HCT116 (cell line): Measurements from ENCODE around the gene UGP2. TPM values are rescaled to one million over a fixed set of nuclear protein-coding genes. Genes with fewer than 3 reads are reported as not detected.

Source experiments
- ATAC-seq: fragments of 200-7000 bp; cut with Tn5 transposase; 2 replicates; pipeline ENCODE4 v1.9.1; 2020; ENCODE audit warnings: mild to moderate bottlenecking, moderate library complexity
- BruUV-seq: library from RNA; stranded (reverse); fragments of 400-500 nt; replicated peaks from 2 replicates; lab custom pipeline; 2021; lab: Mats Ljungman, UMichigan
- CTCF ChIA-PET: fragments of 300-600 bp; sonication (Branson Sonifier 250); formaldehyde crosslinking; loops from one replicate; lab custom pipeline; 2021; ENCODE audit warnings: antibody characterized with exemption; lab: Charles Lee
- POLR2A ChIA-PET: fragments of 300-600, 350-600 bp; sonication (Branson Sonifier 250); formaldehyde crosslinking; loops from one replicate; lab custom pipeline; 2021; ENCODE audit warnings: antibody characterized with exemption; lab: Charles Lee
- RAD21 ChIA-PET, 2 experiments: fragments of 300-600 bp; sonication (Branson Sonifier 250); formaldehyde crosslinking; loops; one replicate each; lab custom pipeline; 2023; ENCODE audit warnings: low total read pairs in 2 of 2; ENCODE audit not compliant: uncharacterized antibody in 2 of 2, unreplicated experiment in 2 of 2, low non-redundant PET in 1 of 2; lab: Charles Lee
- DNase-seq: peaks from one replicate; pipeline ENCODE4 v3.0.0-alpha.2; 2010; ENCODE audit warnings: low read depth, low spot score
- H2AFZ ChIP-seq: fragments of 200-600 bp; shearing (Covaris generic), sonication (generic); 2 replicates; pipeline ENCODE4 v1.6.1; 2017; ENCODE audit warnings: low read depth, mixed run types, mixed read lengths, antibody characterized with exemption, low read length; ENCODE audit not compliant: poor library complexity, severe bottlenecking
- H3K27ac ChIP-seq: 2 replicates; pipeline ENCODE4 v1.5.1; 2012; ENCODE audit warnings: low read depth, low read length
- H3K27me3 ChIP-seq: fragments of 200-600 bp; sonication (generic); 2 replicates; pipeline ENCODE4 v1.6.1; 2016; ENCODE audit warnings: mixed run types, low read length, mixed read lengths; ENCODE audit not compliant: insufficient read depth
- H3K36me3 ChIP-seq, 2 experiments: fragments of 200-500 bp in 1 of 2; fragments of 200-600 bp in 1 of 2; sonication (Bioruptor generic) in 1 of 2; sonication (generic) in 1 of 2; 2 replicates each; pipeline versions ENCODE4 v1.5.1 to v1.6.1; 2014 to 2016; ENCODE audit warnings: low read length in 2 of 2, inconsistent platforms in 1 of 2, mixed read lengths in 1 of 2, mixed run types in 1 of 2; ENCODE audit not compliant: insufficient read depth in 2 of 2, control insufficient read depth in 1 of 2
- H3K4me1 ChIP-seq, 2 experiments: fragments of 200-600 bp in 1 of 2; sonication (generic) in 1 of 2; 2 replicates each; pipeline versions ENCODE4 v1.5.1 to v1.6.1; 2012 to 2017; ENCODE audit warnings: low read length in 2 of 2, inconsistent platforms in 1 of 2, mild to moderate bottlenecking in 1 of 2, mixed read lengths in 1 of 2, mixed run types in 1 of 2, moderate library complexity in 1 of 2; ENCODE audit not compliant: insufficient read depth in 2 of 2, control insufficient read depth in 1 of 2
- H3K4me2 ChIP-seq: fragments of 200-600 bp; sonication (generic); 2 replicates; pipeline ENCODE4 v1.6.1; 2017; ENCODE audit warnings: mixed run types, low read length, mixed read lengths
- H3K4me3 ChIP-seq, 2 experiments: fragments of 200-600 bp in 1 of 2; sonication (generic) in 1 of 2; replicated peaks in 1 of 2; 2 replicates each; pipeline ENCODE4 v1.5.1; 2011 to 2016; ENCODE audit warnings: low read length in 2 of 2, control low read depth in 1 of 2, low read depth in 1 of 2, mild to moderate bottlenecking in 1 of 2, mixed read lengths in 1 of 2, mixed run types in 1 of 2
- H3K79me2 ChIP-seq: fragments of 200-600 bp; sonication (generic); 2 replicates; pipeline ENCODE4 v1.6.1; 2017; ENCODE audit warnings: mild to moderate bottlenecking, mixed run types, low read length, moderate library complexity, mixed read lengths; ENCODE audit not compliant: insufficient read depth
- H3K9ac ChIP-seq: fragments of 200-600 bp; sonication (generic); 2 replicates; pipeline ENCODE4 v1.6.1; 2016; ENCODE audit warnings: low read length, mixed read lengths
- H3K9me2 ChIP-seq: fragments of 200-600 bp; sonication (generic), shearing (Covaris generic); 2 replicates; pipeline ENCODE4 v1.6.1; 2017; ENCODE audit warnings: mixed run types, mild to moderate bottlenecking, moderate library complexity; ENCODE audit not compliant: insufficient read depth
- H3K9me3 ChIP-seq, 2 experiments: fragments of 200-500 bp in 1 of 2; fragments of 200-600 bp in 1 of 2; sonication (Bioruptor generic) in 1 of 2; sonication (generic) in 1 of 2; 2 replicates each; pipeline ENCODE4 v1.6.1; 2014 to 2017; ENCODE audit warnings: low read length in 2 of 2, mixed read lengths in 2 of 2, inconsistent platforms in 1 of 2, low read depth in 1 of 2, mild to moderate bottlenecking in 1 of 2, mixed run types in 1 of 2, moderate library complexity in 1 of 2; ENCODE audit not compliant: control insufficient read depth in 1 of 2, insufficient read depth in 1 of 2
- H4K20me1 ChIP-seq: fragments of 200-600 bp; sonication (generic), shearing (Covaris generic); 2 replicates; pipeline ENCODE4 v1.6.1; 2017; ENCODE audit warnings: mixed run types, mild to moderate bottlenecking, moderate library complexity; ENCODE audit not compliant: insufficient read depth
- CBX3 ChIP-seq: IDR thresholded peaks from 2 replicates; pipeline ENCODE4 v1.6.1; 2012; ENCODE audit warnings: low read depth
- CEBPB ChIP-seq: IDR thresholded peaks from 2 replicates; pipeline ENCODE4 v1.6.1; 2012; ENCODE audit warnings: low read depth
- EZH2 ChIP-seq: fragments of 200-600 bp; sonication (generic); IDR thresholded peaks from 2 replicates; pipeline ENCODE4 v1.6.1; 2017; ENCODE audit warnings: antibody characterized with exemption, mixed run types
- SP1 ChIP-seq: IDR thresholded peaks from 2 replicates; pipeline ENCODE4 v1.6.1; 2012; ENCODE audit warnings: low read depth
- SRF ChIP-seq: IDR thresholded peaks from 2 replicates; pipeline ENCODE4 v1.6.1; 2012; ENCODE audit warnings: low read depth
- YY1 ChIP-seq: IDR thresholded peaks from 2 replicates; pipeline ENCODE4 v1.6.1; 2011; ENCODE audit warnings: low read length, low read depth, moderate library complexity, mild to moderate bottlenecking; ENCODE audit not compliant: insufficient replicate concordance; ENCODE audit errors: extremely low read depth
- intact Hi-C: fragments of 100-400 bp; cut with micrococcal nuclease; formaldehyde crosslinking; loops from 2 replicates; pipeline ENCODE4 v1.10.0; 2022
- total RNA-seq: library from RNA; stranded (reverse); gene quantifications from one replicate; pipeline ENCODE4 v1.2.1, GENCODE V29; 2021; ENCODE audit not compliant: unreplicated experiment
- TF ChIP-seq, protein P1 (sequence below): IDR thresholded peaks from 2 replicates; pipeline ENCODE4 v1.6.1; 2011; ENCODE audit warnings: mild to moderate bottlenecking, low read length, moderate library complexity; ENCODE audit not compliant: insufficient replicate concordance; ENCODE audit errors: extremely low read depth

Gene UGP2
- total RNA-seq, 1 experiment from 2014 or later = 57.1 TPM

GRCh38 chr2:63818271-63818670, 23.4 kb upstream of the UGP2 start (continued):
- TF ChIP-seq CBX3 (no peak), SP1 (no peak)
- TF ChIP-seq, all 23 proteins: peak for 0

- Histone ChIP-seq H3K9me2 (no peaks in the 10 kb centered on the region), H3K27me3 (no peaks in the 10 kb centered on the region), H3K36me3 (no peaks in the 10 kb centered on the region), H3K4me2 (no peak overlapping the region), H3K4me3 (no peak overlapping the region), H4K20me1 (no peaks in the 10 kb centered on the region), H3K27ac (no peak overlapping the region), H3K9ac (no peak overlapping the region), H3K4me1 (no peaks in the 10 kb centered on the region; a peak in 1 of 4 replicates), H3K9me3 (no peaks in the 10 kb centered on the region), H3K79me2 (no peaks in the 10 kb centered on the region), H2AFZ (no peak overlapping the region)
- intact Hi-C loops = no loop called here
- no TSS peak for BruUV-seq
- TF ChIP-seq SRF (no peak), YY1 (no peak)
- ChIA-PET CTCF (no interaction called here), POLR2A (interaction anchor here (0.8 to 1.8 kb wide), 2 partner anchors 8 to 22 kb away, joined by 3 to 6 read pairs; partner anchors contain the start of gene UGP2), RAD21 (no interaction called here)
- DNase-seq (no peak), ATAC-seq (no peak)
Measured at GRCh38 chr2:63819256-63819655, 22.4 kb upstream of the UGP2 start.

DNA sequence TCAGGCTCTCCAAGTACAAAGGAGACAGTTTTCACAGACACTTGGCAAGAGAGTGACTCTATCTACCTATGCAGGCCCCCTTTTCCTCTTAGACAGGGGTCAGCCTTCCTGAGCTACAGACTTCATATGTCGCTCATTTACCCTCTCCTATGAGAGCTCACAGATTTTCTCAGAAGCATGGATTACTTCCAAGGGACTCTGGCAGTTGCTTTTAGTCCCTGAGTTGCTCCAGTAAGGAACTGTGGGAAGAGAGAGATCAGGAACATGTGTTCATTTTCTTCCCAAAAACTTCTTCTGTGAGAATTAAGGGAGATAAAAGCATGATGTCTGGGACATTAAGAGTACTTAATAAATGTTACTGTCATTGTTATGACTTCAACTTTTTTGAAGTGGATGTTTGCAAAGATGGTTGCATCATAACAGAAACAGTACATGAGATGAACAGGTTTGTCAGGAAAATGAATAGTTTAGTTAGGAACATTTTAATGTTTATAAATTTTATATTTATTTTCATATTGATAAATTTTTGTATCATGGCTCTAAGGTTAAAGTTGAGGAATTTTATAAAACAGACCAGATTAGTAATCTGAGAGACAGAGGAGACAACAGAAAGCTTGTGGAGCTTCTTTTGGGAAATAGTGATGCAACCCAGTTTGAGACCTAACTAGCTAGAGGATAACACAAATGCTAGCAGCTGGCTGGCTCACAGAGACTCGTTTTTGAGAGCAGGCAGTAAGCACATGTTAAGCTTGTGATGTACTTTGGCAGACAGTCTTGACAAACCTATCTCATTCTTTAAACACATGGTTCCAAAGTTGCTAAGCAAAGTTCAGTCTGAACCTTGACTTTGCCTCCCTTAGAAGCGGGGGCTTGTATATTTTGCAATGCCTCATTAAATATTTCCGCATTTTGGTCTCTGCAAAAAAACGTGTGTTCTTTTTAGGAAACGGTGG, 21.7 kb upstream of the UGP2 start:
- Histone ChIP-seq H3K4me3 (no peak overlapping the region), H3K9me3 (no peaks in the 10 kb centered on the region), H3K27ac (no peak overlapping the region), H4K20me1 (no peaks in the 10 kb centered on the region), H3K9me2 (no peaks in the 10 kb centered on the region), H3K79me2 (no peaks in the 10 kb centered on the region), H2AFZ (no peak overlapping the region), H3K9ac (no peak overlapping the region), H3K4me2 (no peak overlapping the region), H3K27me3 (no peaks in the 10 kb centered on the region), H3K4me1 (no peaks in the 10 kb centered on the region), H3K36me3 (no peaks in the 10 kb centered on the region)
- DNase-seq (no peak), ATAC-seq (no peak)
- ChIA-PET POLR2A (interaction anchor here (1.8 kb wide), 1 partner anchor 21 kb away, joined by 6 read pairs; the partner anchor contains the start of gene UGP2), RAD21 (no interaction called here), CTCF (no interaction called here)
- intact Hi-C loops = no loop called here
- BruUV-seq = no TSS peak
- TF ChIP-seq, protein P1, sequence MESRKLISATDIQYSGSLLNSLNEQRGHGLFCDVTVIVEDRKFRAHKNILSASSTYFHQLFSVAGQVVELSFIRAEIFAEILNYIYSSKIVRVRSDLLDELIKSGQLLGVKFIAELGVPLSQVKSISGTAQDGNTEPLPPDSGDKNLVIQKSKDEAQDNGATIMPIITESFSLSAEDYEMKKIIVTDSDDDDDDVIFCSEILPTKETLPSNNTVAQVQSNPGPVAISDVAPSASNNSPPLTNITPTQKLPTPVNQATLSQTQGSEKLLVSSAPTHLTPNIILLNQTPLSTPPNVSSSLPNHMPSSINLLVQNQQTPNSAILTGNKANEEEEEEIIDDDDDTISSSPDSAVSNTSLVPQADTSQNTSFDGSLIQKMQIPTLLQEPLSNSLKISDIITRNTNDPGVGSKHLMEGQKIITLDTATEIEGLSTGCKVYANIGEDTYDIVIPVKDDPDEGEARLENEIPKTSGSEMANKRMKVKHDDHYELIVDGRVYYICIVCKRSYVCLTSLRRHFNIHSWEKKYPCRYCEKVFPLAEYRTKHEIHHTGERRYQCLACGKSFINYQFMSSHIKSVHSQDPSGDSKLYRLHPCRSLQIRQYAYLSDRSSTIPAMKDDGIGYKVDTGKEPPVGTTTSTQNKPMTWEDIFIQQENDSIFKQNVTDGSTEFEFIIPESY = no peak
- TF ChIP-seq CEBPB (no peak), EZH2 (no peak), SP1 (no peak)
